ENCODE results near the gene NOXA1. TPM values are rescaled to one million over a fixed set of nuclear protein-coding genes. Genes with fewer than 3 reads are reported as not detected.

Gene NOXA1
- total and polyA plus RNA-seq, 9 of the 15 experiments (the other 6 are each of a cell fraction or from before 2014, with no cell fraction given): 0.07 to 1.2 (median 0.20) TPM; not detected in 4

- Histone ChIP-seq H3K27me3 (ENCODE audit: control insufficient read depth in 2 of 2, insufficient read depth in 2 of 2, low read length in 2 of 2) (no peaks in the 10 kb centered on the region), H3K9ac (ENCODE audit: insufficient read depth in 1 of 2, low read depth in 2 of 2, low read length in 2 of 2) (no peak overlapping the region; a peak in 1 of 4 replicates), H2AFZ (ENCODE audit: low read depth, low read length) (no peak overlapping the region), H3K4me2 (ENCODE audit: insufficient read depth, low read length) (no peak overlapping the region), H3K9me1 (ENCODE audit: control insufficient read depth, insufficient read depth, low read length) (no peaks in the 10 kb centered on the region), H3K4me1 (replicated peaks in 1 of 2; ENCODE audit: control insufficient read depth in 2 of 2, insufficient read depth in 2 of 2, low read length in 2 of 2) (peaks cover 14 to 64% of the 10 kb centered on the region in 2 experiments; a peak in 4 of 5 replicates), H3K27ac (ENCODE audit: extremely low read depth, low read depth, low read length) (no peak overlapping the region), H4K20me1 (replicated peaks; ENCODE audit: control insufficient read depth, insufficient read depth, low read length) (no peaks in the 10 kb centered on the region), H3K79me2 (ENCODE audit: control insufficient read depth, insufficient read depth, low read length) (no peaks in the 10 kb centered on the region), H3K9me3 (replicated peaks; ENCODE audit: control insufficient read depth, insufficient read depth, low read depth, low read length) (no peaks in the 10 kb centered on the region), H3K36me3 (ENCODE audit: control insufficient read depth, insufficient read depth, low read length) (no peaks in the 10 kb centered on the region), H3K4me3 (no peak overlapping the region)
- no peak for ATAC-seq
- BruUV-seq (replicated peaks): no TSS peak
- 23% methylated on average over 16 of the region's 22 CpGs for WGBS (ENCODE audit: insufficient coverage, low coverage, missing lambda C conversion rate)
- ChIA-PET CTCF (ENCODE audit: low intra/inter-chr PET ratio) (no interaction called here), POLR2A (no interaction called here)
- intact Hi-C loops (cut with micrococcal nuclease): no loop called here
- TF ChIP-seq ZNF263 (CRISPR knock-in tag; IDR thresholded peaks at IDR 0.05; ENCODE audit: borderline replicate concordance) (0 out of 2 replicates have a peak, but pooled peaks have one; percentile 24), EP400 (IDR thresholded peaks at IDR 0.05) (no peak), SMARCC2 (IDR thresholded peaks at IDR 0.05; ENCODE audit: low read depth) (no peak)
- DNase-seq (ENCODE audit: extremely low read depth in 1 of 4, low spot score in 3 of 4): no peak
- in situ Hi-C loops (cut with MboI): no loop called here
- no peak for FAIRE-seq
Observed at GRCh38 chr9:137438591-137439157, 15.5 kb downstream of the NOXA1 start.

DNA sequence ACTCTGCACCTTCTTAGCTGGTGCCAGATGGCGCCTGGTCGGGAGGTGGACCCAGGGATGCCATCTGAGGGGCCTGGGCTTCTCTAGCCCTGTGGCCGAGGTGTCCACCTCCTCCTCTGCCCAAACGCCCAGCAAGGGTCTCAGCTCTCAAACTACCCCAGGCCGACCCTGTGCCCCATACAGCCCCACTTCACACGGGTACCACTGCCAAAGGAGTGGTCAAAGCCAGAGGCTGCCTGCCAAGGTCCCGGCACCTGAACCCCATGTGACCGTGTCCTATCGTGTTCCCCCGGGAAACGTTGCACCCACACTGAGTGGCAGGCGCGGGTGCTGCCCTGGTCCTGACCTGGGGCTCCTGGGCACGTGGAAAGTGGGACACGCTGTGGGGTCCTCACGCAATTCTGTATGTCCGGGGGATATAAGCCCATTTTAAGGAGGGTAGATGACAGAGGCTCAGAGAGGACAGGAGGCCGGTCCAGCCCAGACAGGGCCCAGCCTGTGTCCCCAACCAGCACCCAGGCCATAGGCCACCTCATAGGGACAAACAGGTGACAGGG is 16.0 kb downstream of the NOXA1 start:
- BruUV-seq (replicated peaks): no TSS peak
- Histone ChIP-seq H3K36me3 (ENCODE audit: control insufficient read depth, insufficient read depth, low read length) (no peaks in the 10 kb centered on the region), H3K4me1 (replicated peaks in 1 of 2; ENCODE audit: control insufficient read depth in 2 of 2, insufficient read depth in 2 of 2, low read length in 2 of 2) (peaks cover 14 to 59% of the 10 kb centered on the region in 2 experiments; a peak in 4 of 5 replicates), H3K27me3 (ENCODE audit: control insufficient read depth in 2 of 2, insufficient read depth in 2 of 2, low read length in 2 of 2) (no peaks in the 10 kb centered on the region), H3K9me1 (ENCODE audit: control insufficient read depth, insufficient read depth, low read length) (no peaks in the 10 kb centered on the region), H3K27ac (ENCODE audit: extremely low read depth, low read depth, low read length) (no peak overlapping the region), H2AFZ (ENCODE audit: low read depth, low read length) (no peak overlapping the region), H3K9me3 (replicated peaks; ENCODE audit: control insufficient read depth, insufficient read depth, low read depth, low read length) (no peaks in the 10 kb centered on the region), H3K4me2 (ENCODE audit: insufficient read depth, low read length) (no peak overlapping the region), H4K20me1 (replicated peaks; ENCODE audit: control insufficient read depth, insufficient read depth, low read length) (no peaks in the 10 kb centered on the region), H3K79me2 (ENCODE audit: control insufficient read depth, insufficient read depth, low read length) (no peaks in the 10 kb centered on the region), H3K4me3 (no peak overlapping the region), H3K9ac (ENCODE audit: insufficient read depth in 1 of 2, low read depth in 2 of 2, low read length in 2 of 2) (peak overlapping the region in 1 of 2 experiments; percentile 32; a peak in 1 of 4 replicates)
- ATAC-seq (no peak), FAIRE-seq (no peak), DNase-seq (ENCODE audit: extremely low read depth in 1 of 4, low spot score in 3 of 4) (no peak)
- WGBS (ENCODE audit: insufficient coverage, low coverage, missing lambda C conversion rate): 23% methylated on average over 17 of the region's 18 CpGs
- TF ChIP-seq SRSF7 (optimal IDR thresholded peaks at IDR 0.05; ENCODE audit: low read depth, low read length): no peak
- no peak for TF ChIP-seq KLF10 (CRISPR knock-in tag; IDR thresholded peaks at IDR 0.05)
- no peak for TF ChIP-seq MAZ (CRISPR knock-in tag; conservative IDR thresholded peaks at IDR 0.05 in 1 of 2, IDR thresholded peaks at IDR 0.05 in 1 of 2)
- TF ChIP-seq, protein P1, sequence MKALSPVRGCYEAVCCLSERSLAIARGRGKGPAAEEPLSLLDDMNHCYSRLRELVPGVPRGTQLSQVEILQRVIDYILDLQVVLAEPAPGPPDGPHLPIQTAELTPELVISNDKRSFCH (CRISPR knock-in tag; IDR thresholded peaks at IDR 0.05): no peak
- TF ChIP-seq, protein P1 (tag; IDR thresholded peaks at IDR 0.05): no peak
- CTCF ChIA-PET (ENCODE audit: low intra/inter-chr PET ratio): no interaction called here
- POLR2A ChIA-PET: no interaction called here
- in situ Hi-C loops (cut with MboI): no loop called here
- intact Hi-C loops (cut with micrococcal nuclease): no loop called here
